DMS79 (cell line): Measurements from ENCODE around the gene TRIM24.

Source experiments
- DNase-seq: peaks from one replicate; lab custom pipeline; 2025; lab: John Stamatoyannopoulos, UW

The TRIM24 gene

GRCh38 chr7:138579136-138579535, 119.1 kb downstream of the TRIM24 start:
- no peak for DNase-seq

GRCh38 chr7:138579671-138580070, 119.6 kb downstream of the TRIM24 start:
- no peak for DNase-seq

- DNase-seq = no peak
These were observed 121.0 kb downstream of the TRIM24 start for GRCh38 chr7:138581065-138581464.

- no peak for DNase-seq
These were observed 124.2 kb downstream of the TRIM24 start for GRCh38 chr7:138584283-138584682.

GRCh38 chr7:138584696-138585095, 124.6 kb downstream of the TRIM24 start:
- no peak for DNase-seq

GRCh38 chr7:138585283-138585993, 125.4 kb downstream of the TRIM24 start:
- DNase-seq = no peak

- no peak for DNase-seq
These were observed 127.4 kb downstream of the TRIM24 start for GRCh38 chr7:138587485-138587884.

- DNase-seq = no peak
These were observed 128.9 kb downstream of the TRIM24 start for GRCh38 chr7:138588986-138589385.

GRCh38 chr7:138590154-138590553, 130.1 kb downstream of the TRIM24 start:
- no peak for DNase-seq

GRCh38 chr7:138595454-138595853, 135.4 kb downstream of the TRIM24 start:
- no peak for DNase-seq

GRCh38 chr7:138602451-138602850, 142.4 kb downstream of the TRIM24 start:
- DNase-seq = no peak

GRCh38 chr7:138603549-138604318, 143.7 kb downstream of the TRIM24 start:
- no peak for DNase-seq

- no peak for DNase-seq
These were observed 146.2 kb downstream of the TRIM24 start for GRCh38 chr7:138606236-138606635.

GRCh38 chr7:138607216-138608126, 147.4 kb downstream of the TRIM24 start:
- DNase-seq = no peak

GRCh38 chr7:138608275-138608674, 148.2 kb downstream of the TRIM24 start:
- DNase-seq = no peak

- no peak for DNase-seq
These were observed 150.7 kb downstream of the TRIM24 start for GRCh38 chr7:138610671-138611170.

- DNase-seq = no peak
These were observed 153.6 kb downstream of the TRIM24 start for GRCh38 chr7:138613630-138614029.

- no peak for DNase-seq
These were observed 156.0 kb downstream of the TRIM24 start for GRCh38 chr7:138616085-138616484.

- DNase-seq = no peak
These were observed 158.4 kb downstream of the TRIM24 start for GRCh38 chr7:138618506-138618905.

GRCh38 chr7:138618933-138619332, 158.9 kb downstream of the TRIM24 start:
- no peak for DNase-seq

GRCh38 chr7:138622841-138623240, 162.8 kb downstream of the TRIM24 start:
- DNase-seq = no peak
